Endothelial cell of umbilical vein (primary cell): Measurements from ENCODE around the gene OR11H7. TPM values are rescaled to one million over a fixed set of nuclear protein-coding genes. Genes with fewer than 3 reads are reported as not detected.
"Not testable (repeated sequence)": the region's sequence is repeated elsewhere in the genome, so short reads cannot be mapped to it uniquely, and the experiment has no call there.

ENCODE experiments used
- BruUV-seq: library from RNA; stranded (reverse); fragments of 400-500 nt; replicated peaks from 2 replicates; lab custom pipeline; 2021; lab: Mats Ljungman, UMichigan
- CTCF ChIA-PET: fragments of 300-600, 350-600 bp; sonication (Branson Sonifier 250); formaldehyde crosslinking; loops from one replicate; lab custom pipeline; 2021; ENCODE audit warnings: antibody characterized with exemption, inconsistent platforms; lab: Charles Lee
- POLR2A ChIA-PET: fragments of 300-600, 350-600 bp; sonication (Branson Sonifier 250); formaldehyde crosslinking; loops from one replicate; lab custom pipeline; 2021; ENCODE audit warnings: antibody characterized with exemption, inconsistent platforms; lab: Charles Lee
- DNase-seq: peaks from one replicate; pipeline ENCODE4 v3.0.0-alpha.2; 2011; ENCODE audit warnings: low read depth, low spot score
- FAIRE-seq: peaks from 2 replicates; lab custom pipeline; 2011; peaks lifted over from hg19 to GRCh38; lab: Jason Lieb, UNC
- H2AFZ ChIP-seq: 2 replicates; pipeline ENCODE4 v1.6.0; 2012; ENCODE audit warnings: low read depth, low read length, control low read depth, inconsistent platforms
- H3K27ac ChIP-seq: 2 replicates; pipeline ENCODE4 v1.5.1; 2011; ENCODE audit warnings: low read depth, mild to moderate bottlenecking, control low read depth, low read length, moderate library complexity; ENCODE audit not compliant: insufficient read depth
- H3K27me3 ChIP-seq, 2 experiments: 2 replicates each; pipeline versions ENCODE4 v1.6.0 to v1.6.1; 2011; ENCODE audit warnings: low read length in 2 of 2, mixed read lengths in 1 of 2; ENCODE audit not compliant: control insufficient read depth in 2 of 2, insufficient read depth in 2 of 2
- H3K36me3 ChIP-seq, 2 experiments: 2 replicates in 1 of 2; 3 replicates in 1 of 2; pipeline ENCODE4 v1.5.1; 2011; ENCODE audit warnings: low read length in 2 of 2, mild to moderate bottlenecking in 1 of 2, moderate library complexity in 1 of 2; ENCODE audit not compliant: control insufficient read depth in 2 of 2, insufficient read depth in 2 of 2; ENCODE audit errors: extremely low read depth in 1 of 2
- H3K4me1 ChIP-seq: 3 replicates; pipeline ENCODE4 v1.5.1; 2011; ENCODE audit warnings: mild to moderate bottlenecking, low read length; ENCODE audit not compliant: control insufficient read depth, insufficient read depth; ENCODE audit errors: extremely low read depth
- H3K4me2 ChIP-seq: 2 replicates; pipeline ENCODE4 v1.6.1; 2011; ENCODE audit warnings: low read length, control low read depth, mixed read lengths; ENCODE audit not compliant: insufficient read depth
- H3K4me3 ChIP-seq, 3 experiments: fragments of 200-600 bp in 1 of 3; sonication (generic), shearing (Covaris generic) in 1 of 3; replicated peaks in 1 of 3; 2 replicates each; pipeline ENCODE4 v1.5.1; 2011 to 2016; ENCODE audit warnings: control low read depth in 3 of 3, low read length in 3 of 3, mild to moderate bottlenecking in 2 of 3, inconsistent platforms in 1 of 3, low read depth in 1 of 3, moderate library complexity in 1 of 3; ENCODE audit not compliant: insufficient read depth in 1 of 3
- H3K79me2 ChIP-seq: 2 replicates; pipeline ENCODE4 v1.6.0; 2012; ENCODE audit warnings: low read length, inconsistent platforms; ENCODE audit not compliant: control insufficient read depth, insufficient read depth
- H3K9ac ChIP-seq: replicated peaks from 2 replicates; pipeline ENCODE3; 2011; ENCODE audit warnings: low read length, control low read depth; ENCODE audit not compliant: insufficient read depth; ENCODE audit errors: extremely low read depth
- H3K9me1 ChIP-seq: replicated peaks from 3 replicates; pipeline ENCODE4 v1.6.0; 2011; ENCODE audit warnings: mild to moderate bottlenecking, low read length; ENCODE audit not compliant: control insufficient read depth, insufficient read depth; ENCODE audit errors: extremely low read depth
- H3K9me3 ChIP-seq: replicated peaks from 2 replicates; pipeline ENCODE4 v1.5.1; 2012; ENCODE audit warnings: low read length, inconsistent platforms; ENCODE audit not compliant: control insufficient read depth, insufficient read depth
- H4K20me1 ChIP-seq: replicated peaks from 2 replicates; pipeline ENCODE3; 2011; ENCODE audit warnings: mild to moderate bottlenecking, low read length; ENCODE audit not compliant: control insufficient read depth, insufficient read depth; ENCODE audit errors: extremely low read depth
- EZH2 ChIP-seq: IDR thresholded peaks from 2 replicates; pipeline ENCODE4 v1.6.1; 2012; ENCODE audit warnings: borderline replicate concordance, low read depth, mild to moderate bottlenecking, moderate library complexity, low read length, inconsistent platforms; ENCODE audit not compliant: severe bottlenecking
- FOS ChIP-seq: IDR thresholded peaks from 2 replicates; pipeline ENCODE4 v1.6.1; 2011; ENCODE audit warnings: mild to moderate bottlenecking, low read length, moderate library complexity, borderline replicate concordance; ENCODE audit not compliant: insufficient read depth
- GATA2 ChIP-seq: IDR thresholded peaks from 2 replicates; pipeline ENCODE4 v1.7.0; 2011; ENCODE audit warnings: low read depth, mild to moderate bottlenecking, moderate library complexity, mixed read lengths, low read length; ENCODE audit not compliant: insufficient read length, insufficient read depth
- JUN ChIP-seq: IDR thresholded peaks from 2 replicates; pipeline ENCODE4 v1.6.1; 2011; ENCODE audit warnings: borderline replicate concordance, low read depth; ENCODE audit not compliant: insufficient read length, insufficient read depth
- MYC ChIP-seq: IDR thresholded peaks from one replicate; pipeline ENCODE4 v1.6.1; 2011; ENCODE audit warnings: mild to moderate bottlenecking, low read depth, low read length
- POLR2A ChIP-seq: IDR thresholded peaks from 2 replicates; pipeline ENCODE4 v1.6.1; 2012; ENCODE audit warnings: low read depth, mild to moderate bottlenecking, control low read depth, low read length
- POLR2AphosphoS5 ChIP-seq: IDR thresholded peaks from 2 replicates; pipeline ENCODE4 v1.6.1; 2012; ENCODE audit warnings: low read depth, mild to moderate bottlenecking, control low read depth, low read length, moderate library complexity; ENCODE audit not compliant: insufficient read depth
- dilution Hi-C: fragments of 300-500 bp; cut with MboI; formaldehyde crosslinking; loops from one replicate; pipeline ENCODE4 v1.15.0; 2019; ENCODE audit warnings: low sequenced_read_pairs; ENCODE audit not compliant: extremely low pct_ligation_motif_present
- intact Hi-C: fragments of 100-400 bp; cut with micrococcal nuclease; formaldehyde crosslinking; loops from one replicate; pipeline ENCODE4 v1.10.0; 2022
- polyA plus RNA-seq, 4 experiments: library from polyadenylated mRNA; depleted of rRNA in 3 of 4; stranded (reverse) in 3 of 4; unstranded in 1 of 4; fragments of >200 nt; gene quantifications; 2 replicates each; pipeline versions ENCODE4 v1.2.1 to v1.2.3, GENCODE V29; 2011 to 2012; ENCODE audit warnings: missing spikeins in 1 of 4
- total RNA-seq: library from RNA; stranded (reverse); gene quantifications from 2 replicates; pipeline ENCODE4 v1.2.3, GENCODE V29; 2021
- TF ChIP-seq, protein P1 (sequence below): IDR thresholded peaks from 2 replicates; pipeline ENCODE4 v1.6.1; 2011; ENCODE audit not compliant: insufficient read depth, insufficient read length
- TF ChIP-seq, protein P2 (sequence below), 2 donors: IDR thresholded peaks; 1 replicate in 1 of 2; 2 replicates in 1 of 2; pipeline ENCODE4 v1.5.1; 2011; ENCODE audit warnings: low read length in 2 of 2, mild to moderate bottlenecking in 2 of 2, moderate library complexity in 2 of 2, control low read depth in 1 of 2, inconsistent platforms in 1 of 2, low read depth in 1 of 2; ENCODE audit not compliant: insufficient read depth in 1 of 2; ENCODE audit errors: extremely low read depth in 1 of 2

Gene OR11H7
- total and polyA plus RNA-seq, 2 donors (not counting 3 experiments of a cell fraction or from before 2014, with no cell fraction given): not detected

DNA sequence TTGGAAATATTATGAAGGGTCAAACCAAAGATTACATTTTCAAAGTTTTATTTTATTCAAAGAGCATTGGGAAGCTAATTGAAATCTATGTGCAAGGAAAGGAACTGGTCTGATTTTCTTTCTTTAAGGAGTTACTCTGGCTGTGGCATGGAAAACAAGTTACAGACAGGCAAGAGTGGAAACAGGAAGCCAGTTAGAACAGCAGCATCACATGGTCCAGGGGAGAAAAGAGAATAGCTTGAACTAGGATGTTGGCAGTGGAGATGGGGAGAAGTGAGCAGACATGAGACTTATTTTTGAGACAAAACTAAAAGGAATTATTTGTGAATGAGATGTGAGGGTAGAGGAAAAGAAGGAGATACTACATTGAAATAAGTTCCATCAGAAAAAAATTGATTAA, 34.7 kb upstream of the OR11H7 start:
- intact Hi-C loops: no loop called here
- no peak for TF ChIP-seq MYC
- TF ChIP-seq POLR2A: no peak
- TF ChIP-seq, protein P1, sequence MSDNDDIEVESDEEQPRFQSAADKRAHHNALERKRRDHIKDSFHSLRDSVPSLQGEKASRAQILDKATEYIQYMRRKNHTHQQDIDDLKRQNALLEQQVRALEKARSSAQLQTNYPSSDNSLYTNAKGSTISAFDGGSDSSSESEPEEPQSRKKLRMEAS: no peak
- TF ChIP-seq, protein P2, sequence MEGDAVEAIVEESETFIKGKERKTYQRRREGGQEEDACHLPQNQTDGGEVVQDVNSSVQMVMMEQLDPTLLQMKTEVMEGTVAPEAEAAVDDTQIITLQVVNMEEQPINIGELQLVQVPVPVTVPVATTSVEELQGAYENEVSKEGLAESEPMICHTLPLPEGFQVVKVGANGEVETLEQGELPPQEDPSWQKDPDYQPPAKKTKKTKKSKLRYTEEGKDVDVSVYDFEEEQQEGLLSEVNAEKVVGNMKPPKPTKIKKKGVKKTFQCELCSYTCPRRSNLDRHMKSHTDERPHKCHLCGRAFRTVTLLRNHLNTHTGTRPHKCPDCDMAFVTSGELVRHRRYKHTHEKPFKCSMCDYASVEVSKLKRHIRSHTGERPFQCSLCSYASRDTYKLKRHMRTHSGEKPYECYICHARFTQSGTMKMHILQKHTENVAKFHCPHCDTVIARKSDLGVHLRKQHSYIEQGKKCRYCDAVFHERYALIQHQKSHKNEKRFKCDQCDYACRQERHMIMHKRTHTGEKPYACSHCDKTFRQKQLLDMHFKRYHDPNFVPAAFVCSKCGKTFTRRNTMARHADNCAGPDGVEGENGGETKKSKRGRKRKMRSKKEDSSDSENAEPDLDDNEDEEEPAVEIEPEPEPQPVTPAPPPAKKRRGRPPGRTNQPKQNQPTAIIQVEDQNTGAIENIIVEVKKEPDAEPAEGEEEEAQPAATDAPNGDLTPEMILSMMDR (IDR thresholded peaks at IDR 0.05; ENCODE audit: extremely low read depth in 1 of 2, insufficient read depth in 1 of 2, low read depth in 1 of 2, low read length in 2 of 2): no peak
- no peak for TF ChIP-seq GATA2
- TF ChIP-seq JUN: no peak
- no peak for TF ChIP-seq EZH2
- no peak for TF ChIP-seq POLR2AphosphoS5
- TF ChIP-seq FOS: no peak
- H3K4me3 ChIP-seq: no peak overlapping the region
- ChIA-PET CTCF (no interaction called here), POLR2A (no interaction called here)
- no peak overlapping the region for H3K9ac ChIP-seq
- H3K27me3 ChIP-seq: no peaks in the 10 kb centered on the region
- no peak overlapping the region for H2AFZ ChIP-seq
- no peaks in the 10 kb centered on the region for H3K36me3 ChIP-seq
- H3K9me1 ChIP-seq: no peaks in the 10 kb centered on the region
- no peak overlapping the region for H3K4me2 ChIP-seq
- no TSS peak for BruUV-seq
- H3K27ac ChIP-seq: no peak overlapping the region
- H4K20me1 ChIP-seq: no peaks in the 10 kb centered on the region
- DNase-seq: no peak
- H3K9me3 ChIP-seq: peaks cover 1% of the 10 kb centered on the region
- dilution Hi-C loops: no loop called here
- no peaks in the 10 kb centered on the region for H3K79me2 ChIP-seq
- H3K4me1 ChIP-seq: no peaks in the 10 kb centered on the region
- FAIRE-seq: no peak

DNA sequence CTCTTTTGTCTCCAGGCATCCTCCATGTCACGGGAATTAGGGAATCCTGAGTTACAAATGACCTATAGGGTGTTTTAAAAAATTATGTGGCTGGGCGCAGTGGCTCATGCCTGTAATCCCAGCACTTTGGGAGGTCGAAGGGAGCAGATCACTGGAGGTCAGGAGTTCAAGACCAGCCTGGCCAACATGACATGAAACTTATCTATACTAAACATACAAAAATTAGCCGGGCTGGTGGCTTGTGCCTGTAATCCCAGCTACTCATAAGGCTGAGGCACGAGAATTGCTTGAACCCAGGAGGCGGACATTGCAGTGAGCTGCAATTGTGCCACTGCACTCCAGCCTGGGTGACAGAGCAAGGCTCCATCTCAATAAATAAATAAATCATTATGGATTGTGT, 33.6 kb upstream of the OR11H7 start:
- H3K4me1 ChIP-seq, H3K27me3 ChIP-seq, H4K20me1 ChIP-seq, H3K79me2 ChIP-seq, H3K36me3 ChIP-seq, DNase-seq, H2AFZ ChIP-seq, H3K4me2 ChIP-seq, dilution Hi-C loops, intact Hi-C loops, CTCF ChIA-PET, H3K27ac ChIP-seq, H3K9me3 ChIP-seq, H3K9me1 ChIP-seq, H3K9ac ChIP-seq, FAIRE-seq, BruUV-seq, POLR2A ChIA-PET, H3K4me3 ChIP-seq: not testable (repeated sequence)
